BLaER1 (cell line): ENCODE data around the gene AP3B2.
"Not testable (repeated sequence)": the region's sequence is repeated elsewhere in the genome, so short reads cannot be mapped to it uniquely, and the experiment has no call there.

Source experiments
- H3K27ac ChIP-seq: shearing (Covaris generic); formaldehyde crosslinking; 2 replicates; pipeline ENCODE4 v1.8.1; 2022
- H3K27me3 ChIP-seq: shearing (Covaris generic); formaldehyde crosslinking; 2 replicates; pipeline ENCODE4 v1.8.1; 2022
- H3K36me3 ChIP-seq: shearing (Covaris generic); formaldehyde crosslinking; 2 replicates; pipeline ENCODE4 v1.8.1; 2022
- H3K4me1 ChIP-seq: shearing (Covaris generic); formaldehyde crosslinking; 2 replicates; pipeline ENCODE4 v1.8.1; 2022
- H3K4me2 ChIP-seq: shearing (Covaris generic); formaldehyde crosslinking; 2 replicates; pipeline ENCODE4 v1.8.1; 2022
- H3K4me3 ChIP-seq: shearing (Covaris generic); formaldehyde crosslinking; 2 replicates; pipeline ENCODE4 v1.8.1; 2022
- H3K9ac ChIP-seq: shearing (Covaris generic); formaldehyde crosslinking; 2 replicates; pipeline ENCODE4 v1.8.1; 2022
- H3K9me3 ChIP-seq: shearing (Covaris generic); formaldehyde crosslinking; 2 replicates; pipeline ENCODE4 v1.8.1; 2022
- H4K20me1 ChIP-seq: shearing (Covaris generic); formaldehyde crosslinking; 2 replicates; pipeline ENCODE4 v1.8.1; 2022
- Cebpa-rat ChIP-seq: shearing (Covaris generic); IDR thresholded peaks from 2 replicates; pipeline ENCODE4 v1.8.1; 2022

AP3B2 gene

GRCh38 chr15:82651708-82652107 lies 58.0 kb downstream of the AP3B2 start:
- Histone ChIP-seq H3K36me3 (no peaks in the 10 kb centered on the region), H3K4me3 (no peak overlapping the region), H3K27ac (no peak overlapping the region), H3K27me3 (no peaks in the 10 kb centered on the region), H3K9ac (no peak overlapping the region), H3K9me3 (peaks cover 19% of the 10 kb centered on the region), H3K4me2 (no peak overlapping the region), H4K20me1 (no peaks in the 10 kb centered on the region), H3K4me1 (no peaks in the 10 kb centered on the region)
- TF ChIP-seq Cebpa-rat, result no peak

DNA sequence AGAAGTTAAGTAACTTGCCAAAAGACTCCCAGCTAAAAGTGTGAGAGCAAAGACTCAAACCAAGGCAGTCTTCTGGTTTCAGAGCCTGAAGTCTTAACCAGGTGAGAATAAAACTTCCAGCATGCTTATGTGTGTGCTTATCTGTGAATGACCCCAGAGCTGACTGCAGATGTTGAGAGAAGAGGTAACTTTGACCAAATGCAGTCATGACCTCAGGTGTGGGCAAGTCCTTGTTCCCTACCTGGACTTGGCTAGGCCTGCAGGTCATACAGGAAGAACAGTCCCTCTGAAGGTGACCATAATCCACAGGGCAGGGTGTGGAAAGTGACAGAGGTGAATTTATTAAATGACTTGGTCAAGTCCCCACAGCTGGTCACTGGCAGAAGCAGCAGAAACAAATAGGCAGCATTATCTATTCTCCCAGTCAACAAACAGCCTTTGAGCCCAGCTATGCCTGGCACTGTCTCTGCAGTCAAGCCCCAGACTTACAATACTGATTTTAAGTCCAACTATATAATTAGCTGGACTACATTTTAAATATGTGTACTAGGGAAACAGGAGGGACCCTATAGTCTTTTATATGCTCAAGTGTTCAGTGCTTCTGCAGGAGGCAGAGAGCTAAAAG lies 59.5 kb downstream of the AP3B2 start:
- Histone ChIP-seq H3K27me3 (no peaks in the 10 kb centered on the region), H3K9me3 (peaks cover 25% of the 10 kb centered on the region), H3K4me2 (no peak overlapping the region)

GRCh38 chr15:82649226-82649999 lies 60.3 kb downstream of the AP3B2 start:
- no peak overlapping the region for H3K9ac ChIP-seq
- H4K20me1 ChIP-seq, result no peaks in the 10 kb centered on the region
- H3K4me1 ChIP-seq, result no peaks in the 10 kb centered on the region
- TF ChIP-seq Cebpa-rat, result no peak
- H3K4me2 ChIP-seq, result no peak overlapping the region
- H3K4me3 ChIP-seq, result no peak overlapping the region
- no peak overlapping the region for H3K27ac ChIP-seq
- H3K36me3 ChIP-seq, result no peaks in the 10 kb centered on the region
- no peaks in the 10 kb centered on the region for H3K27me3 ChIP-seq
- peaks cover 25% of the 10 kb centered on the region for H3K9me3 ChIP-seq

More for the DNA sequence above, 59.5 kb downstream of the AP3B2 start:
- no peaks in the 10 kb centered on the region for H3K4me1 ChIP-seq
- H4K20me1 ChIP-seq, result no peaks in the 10 kb centered on the region
- no peak for TF ChIP-seq Cebpa-rat
- H3K27ac ChIP-seq, result no peak overlapping the region
- no peaks in the 10 kb centered on the region for H3K36me3 ChIP-seq
- no peak overlapping the region for H3K4me3 ChIP-seq
- no peak overlapping the region for H3K9ac ChIP-seq

- no peak for TF ChIP-seq Cebpa-rat
- no peaks in the 10 kb centered on the region for H3K4me1 ChIP-seq
- H3K36me3 ChIP-seq, result no peaks in the 10 kb centered on the region
- no peak overlapping the region for H3K4me2 ChIP-seq
- H3K9ac ChIP-seq, result no peak overlapping the region
- H3K9me3 ChIP-seq, result peaks cover 25% of the 10 kb centered on the region
- H3K27ac ChIP-seq, result no peak overlapping the region
- H3K27me3 ChIP-seq, result no peaks in the 10 kb centered on the region
- no peaks in the 10 kb centered on the region for H4K20me1 ChIP-seq
- no peak overlapping the region for H3K4me3 ChIP-seq
Measured at GRCh38 chr15:82648257-82649103, 61.2 kb downstream of the AP3B2 start.

DNA sequence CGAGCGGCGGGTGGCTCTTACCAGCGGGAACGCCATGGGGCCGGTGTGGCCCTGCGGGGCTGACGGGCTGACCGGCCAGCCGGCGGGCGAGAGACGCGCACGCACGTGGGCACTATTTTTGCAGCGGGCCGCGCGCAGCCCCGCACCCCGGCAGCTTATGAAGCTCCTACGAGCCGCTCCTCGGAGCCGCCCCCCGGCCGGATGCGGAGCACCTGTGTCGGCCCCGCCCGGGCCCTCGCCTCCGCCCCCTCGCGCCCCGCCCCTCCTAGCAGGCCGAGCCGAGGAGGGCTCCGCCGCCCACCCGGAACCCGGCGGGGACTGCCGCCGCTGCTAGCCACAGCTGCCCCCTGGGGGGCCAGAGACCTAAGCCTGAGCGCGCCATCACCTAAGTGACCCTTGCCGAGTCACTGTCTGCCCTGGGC lies 61.8 kb downstream of the AP3B2 start:
- no peak for TF ChIP-seq Cebpa-rat
- Histone ChIP-seq H3K4me1 (no peaks in the 10 kb centered on the region), H3K27me3 (no peaks in the 10 kb centered on the region), H3K9ac (no peak overlapping the region), H3K9me3 (peaks cover 25% of the 10 kb centered on the region), H3K36me3 (no peaks in the 10 kb centered on the region), H4K20me1 (no peaks in the 10 kb centered on the region), H3K4me3 (no peak overlapping the region), H3K4me2 (no peak overlapping the region), H3K27ac (no peak overlapping the region)

DNA sequence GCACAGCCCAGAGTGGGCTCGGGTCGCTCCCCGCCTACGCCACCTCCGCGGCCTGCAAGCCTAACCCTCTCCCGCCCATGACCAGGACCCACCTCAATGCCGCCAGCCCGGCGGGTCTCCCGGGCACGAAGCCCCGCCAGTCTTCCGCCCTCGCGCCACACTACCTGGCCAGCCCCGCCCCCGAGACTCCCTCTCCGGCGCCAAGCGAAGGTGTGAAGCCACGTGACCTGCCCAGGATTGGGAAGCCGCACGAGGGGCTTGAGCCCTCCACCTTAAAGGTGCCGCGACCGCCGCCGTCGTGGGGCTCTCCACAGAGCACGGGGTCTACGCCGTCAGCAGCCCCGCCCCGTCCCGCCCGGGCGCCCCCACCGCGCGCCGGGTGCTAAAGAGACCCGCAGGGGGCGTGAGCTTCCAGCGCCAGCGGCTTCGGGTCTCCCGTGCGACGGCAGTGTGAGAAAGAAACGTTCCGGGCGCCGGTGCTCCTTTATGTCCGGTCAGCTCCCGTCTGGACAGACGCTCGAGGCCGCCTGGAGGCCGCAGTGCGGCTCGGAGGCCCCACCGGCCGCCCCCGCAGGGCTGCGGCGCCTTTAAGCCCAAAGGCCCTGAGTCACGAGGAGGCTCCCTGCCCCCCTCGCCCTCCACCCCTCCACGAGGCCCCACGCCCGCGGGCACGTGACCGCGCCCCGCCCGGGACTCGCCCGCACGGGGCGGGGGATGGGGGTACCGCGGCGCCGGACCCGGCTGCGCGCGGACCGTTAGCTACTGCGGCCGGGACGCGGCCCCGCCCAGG lies 62.4 kb downstream of the AP3B2 start, which contains the start of gene CPEB1:
Gene CPEB1, minus strand, starts transcription at position 319 of the 790 bp plus-strand sequence. CDS start 18,904 bp downstream, outside the sequence.
- no peaks in the 10 kb centered on the region for H3K4me1 ChIP-seq
- TF ChIP-seq Cebpa-rat, result no peak
- no peaks in the 10 kb centered on the region for H3K36me3 ChIP-seq
- no peak within 1 kb of the TSS for H3K4me3 ChIP-seq
- no peaks in the 10 kb centered on the region for H4K20me1 ChIP-seq
- no peak within 1 kb of the TSS for H3K27ac ChIP-seq
- no peak within 1 kb of the TSS for H3K9ac ChIP-seq
- H3K9me3 ChIP-seq, result peaks cover 25% of the 10 kb centered on the region
- H3K4me2 ChIP-seq, result no peak within 1 kb of the TSS
- no peaks in the 10 kb centered on the region for H3K27me3 ChIP-seq

DNA sequence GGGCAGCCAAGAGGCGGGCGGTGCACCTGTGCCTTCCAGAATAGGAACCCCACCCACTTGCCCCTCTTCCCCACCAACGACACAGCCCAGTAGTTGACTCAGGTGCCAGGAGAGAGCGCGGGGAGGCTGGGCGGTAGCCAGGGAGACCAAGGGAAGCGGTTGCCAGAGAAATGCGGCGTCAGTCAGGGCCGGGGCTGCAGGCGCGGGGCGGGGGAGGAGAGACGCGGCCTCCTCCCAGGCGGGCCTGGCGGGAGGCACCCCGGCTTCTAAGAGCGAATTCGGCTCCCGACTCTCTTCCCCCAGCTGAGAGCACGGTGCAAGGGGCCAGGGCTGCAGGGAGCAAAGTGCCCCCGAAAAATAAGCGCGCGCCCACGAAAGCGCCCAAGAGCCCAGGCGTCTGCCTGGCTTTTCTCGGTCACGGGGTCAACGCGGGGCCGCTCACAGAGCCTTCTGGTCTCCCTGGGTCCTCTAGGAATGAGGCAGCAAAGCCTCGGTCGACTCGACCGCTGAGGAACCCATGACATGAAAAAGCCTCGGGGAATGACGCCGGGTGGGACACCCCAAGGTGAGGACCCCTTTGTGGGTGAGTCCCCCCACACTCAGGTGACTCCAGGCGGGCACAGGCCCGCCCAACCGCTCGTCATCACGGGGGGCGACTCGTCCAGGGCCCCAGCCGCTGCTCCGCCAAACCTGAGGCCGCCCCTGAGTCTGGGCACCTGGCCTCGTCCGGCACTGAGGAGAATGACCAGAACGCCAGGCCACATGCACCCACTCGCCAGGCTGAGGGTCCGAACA lies 63.2 kb downstream of the AP3B2 start:
- Histone ChIP-seq H3K9me3 (peaks cover 25% of the 10 kb centered on the region), H4K20me1 (no peaks in the 10 kb centered on the region), H3K36me3 (no peaks in the 10 kb centered on the region), H3K4me3 (no peak overlapping the region), H3K27ac (no peak overlapping the region), H3K4me2 (no peak overlapping the region), H3K9ac (no peak overlapping the region), H3K4me1 (peaks cover 2% of the 10 kb centered on the region), H3K27me3 (no peaks in the 10 kb centered on the region)
- no peak for TF ChIP-seq Cebpa-rat

- not testable (repeated sequence) for H3K36me3 ChIP-seq, H3K4me3 ChIP-seq, H3K9ac ChIP-seq, H3K4me2 ChIP-seq, H4K20me1 ChIP-seq, H3K27ac ChIP-seq, H3K4me1 ChIP-seq, H3K27me3 ChIP-seq
- peaks cover 25% of the 10 kb centered on the region for H3K9me3 ChIP-seq
Measured at GRCh38 chr15:82644967-82645852, 64.5 kb downstream of the AP3B2 start.
